Measurements from ENCODE around the gene SH3PXD2B.

Gene SH3PXD2B

GRCh38 chr5:172463031-172463430 is 8.7 kb upstream of the SH3PXD2B start:
- WGBS, result 92% methylated on average over 9 of the region's 9 CpGs
- Histone ChIP-seq H3K27ac (ENCODE audit: low read depth, low read length) (no peak overlapping the region), H3K4me1 (ENCODE audit: insufficient read depth, low read length) (peaks cover 2% of the 10 kb centered on the region; the same call in 1 of the 2 replicates), H3K9ac (ENCODE audit: low read depth, low read length) (no peak overlapping the region), H3K4me3 (ENCODE audit: low read length) (no peak overlapping the region), H3K36me3 (ENCODE audit: insufficient read depth, low read length) (no peaks in the 10 kb centered on the region), H3K9me3 (ENCODE audit: insufficient read depth, low read depth, low read length) (peaks cover 4% of the 10 kb centered on the region; the same call in 1 of the 2 replicates), H3K27me3 (ENCODE audit: insufficient read depth, low read length) (peaks cover 10% of the 10 kb centered on the region; the same call in 1 of the 2 replicates)

DNA sequence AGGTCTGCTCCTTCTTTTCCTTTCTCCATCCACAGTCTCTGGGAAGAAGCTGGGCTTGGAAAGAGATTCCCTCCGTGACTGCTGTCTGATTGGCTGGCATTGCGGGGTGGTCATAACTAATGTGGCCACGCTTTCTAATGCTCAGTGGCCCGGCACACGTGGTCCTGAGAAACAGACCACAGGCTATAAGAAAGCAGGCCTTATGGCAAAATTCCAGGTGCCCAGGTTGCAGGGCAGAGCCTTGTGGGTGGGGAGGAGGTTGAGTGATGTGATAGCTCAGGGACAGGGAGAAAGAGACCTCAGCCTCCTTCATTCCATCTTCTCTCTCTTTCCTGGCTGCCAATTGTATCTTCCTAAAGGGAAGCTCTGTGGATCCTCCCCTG is 5.4 kb upstream of the SH3PXD2B start:
- no peak overlapping the region for H3K9ac ChIP-seq (ENCODE audit: low read depth, low read length)
- peaks cover 4% of the 10 kb centered on the region; the same call in 1 of the 2 replicates for H3K9me3 ChIP-seq (ENCODE audit: insufficient read depth, low read depth, low read length)
- H3K4me1 ChIP-seq (ENCODE audit: insufficient read depth, low read length), result peaks cover 20% of the 10 kb centered on the region
- no peak overlapping the region for H3K4me3 ChIP-seq (ENCODE audit: low read length)
- peaks cover 5% of the 10 kb centered on the region; the same call in 1 of the 2 replicates for H3K27me3 ChIP-seq (ENCODE audit: insufficient read depth, low read length)
- no peak overlapping the region for H3K27ac ChIP-seq (ENCODE audit: low read depth, low read length)
- whole genome bisulfite sequencing, result 95% methylated on average over 5 of the region's 5 CpGs
- H3K36me3 ChIP-seq (ENCODE audit: insufficient read depth, low read length), result no peaks in the 10 kb centered on the region

GRCh38 chr5:172458976-172459782 is 4.9 kb upstream of the SH3PXD2B start:
- Histone ChIP-seq H3K27me3 (ENCODE audit: insufficient read depth, low read length) (peaks cover 5% of the 10 kb centered on the region; the same call in 1 of the 2 replicates), H3K9ac (ENCODE audit: low read depth, low read length) (no peak overlapping the region), H3K27ac (ENCODE audit: low read depth, low read length) (no peak overlapping the region), H3K4me3 (ENCODE audit: low read length) (no peak overlapping the region), H3K9me3 (ENCODE audit: insufficient read depth, low read depth, low read length) (peaks cover 4% of the 10 kb centered on the region; the same call in 1 of the 2 replicates), H3K36me3 (ENCODE audit: insufficient read depth, low read length) (no peaks in the 10 kb centered on the region), H3K4me1 (ENCODE audit: insufficient read depth, low read length) (peaks cover 20% of the 10 kb centered on the region)
- WGBS, result 88% methylated on average over 9 of the region's 9 CpGs

- Histone ChIP-seq H3K4me3 (ENCODE audit: low read length) (no peak overlapping the region), H3K36me3 (ENCODE audit: insufficient read depth, low read length) (0 out of 2 replicates have a peak, but pooled peaks cover 5% of the 10 kb centered on the region), H3K9me3 (ENCODE audit: insufficient read depth, low read depth, low read length) (no peaks in the 10 kb centered on the region), H3K9ac (ENCODE audit: low read depth, low read length) (no peak overlapping the region), H3K27me3 (ENCODE audit: insufficient read depth, low read length) (no peaks in the 10 kb centered on the region), H3K27ac (ENCODE audit: low read depth, low read length) (no peak overlapping the region), H3K4me1 (ENCODE audit: insufficient read depth, low read length) (peaks cover 24% of the 10 kb centered on the region)
- 65% methylated on average over 10 of the region's 10 CpGs for WGBS
Measured at GRCh38 chr5:172456076-172456722, 1.9 kb upstream of the SH3PXD2B start.

DNA sequence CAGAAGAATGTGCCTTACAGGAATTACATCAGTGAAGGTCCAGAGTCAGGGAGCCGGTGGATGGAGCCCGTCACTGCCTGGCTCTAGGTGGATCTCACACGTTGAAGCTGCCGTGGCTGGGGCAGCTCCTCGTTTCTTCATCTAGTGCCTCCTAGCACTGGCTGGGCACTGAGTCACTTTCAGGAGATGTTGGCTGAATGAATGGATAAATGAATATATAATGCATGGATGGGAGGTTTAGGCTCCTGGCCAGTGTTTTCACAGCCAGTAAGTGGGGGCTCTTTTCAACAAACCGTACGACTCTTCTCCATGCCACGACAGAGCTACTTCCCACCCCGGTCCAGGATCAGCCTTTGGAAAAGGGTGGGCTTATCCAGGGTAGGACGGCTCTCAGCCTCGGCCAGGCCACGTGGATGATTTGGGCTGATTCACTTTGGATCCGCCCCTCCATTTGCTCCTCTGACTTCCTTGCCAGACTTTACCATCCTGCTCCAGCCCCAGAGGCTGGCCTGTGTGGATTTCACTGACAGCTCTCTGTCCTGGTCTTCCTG is 1.3 kb upstream of the SH3PXD2B start:
- Histone ChIP-seq H3K27ac (ENCODE audit: low read depth, low read length) (no peak overlapping the region), H3K4me3 (ENCODE audit: low read length) (no peak overlapping the region), H3K36me3 (ENCODE audit: insufficient read depth, low read length) (0 out of 2 replicates have a peak, but pooled peaks cover 5% of the 10 kb centered on the region), H3K27me3 (ENCODE audit: insufficient read depth, low read length) (no peaks in the 10 kb centered on the region), H3K9me3 (ENCODE audit: insufficient read depth, low read depth, low read length) (no peaks in the 10 kb centered on the region), H3K9ac (ENCODE audit: low read depth, low read length) (no peak overlapping the region), H3K4me1 (ENCODE audit: insufficient read depth, low read length) (peaks cover 27% of the 10 kb centered on the region)
- WGBS, result 49% methylated on average over 13 of the region's 13 CpGs

GRCh38 chr5:172455087-172455381 is 709 bp upstream of the SH3PXD2B start:
- Histone ChIP-seq H3K27ac (ENCODE audit: low read depth, low read length) (peak overlapping the region; percentile 62; the same call in 1 of the 2 replicates), H3K4me3 (ENCODE audit: low read length) (peak overlapping the region; percentile 55), H3K4me1 (ENCODE audit: insufficient read depth, low read length) (peaks cover 29% of the 10 kb centered on the region), H3K36me3 (ENCODE audit: insufficient read depth, low read length) (0 out of 2 replicates have a peak, but pooled peaks cover 5% of the 10 kb centered on the region), H3K9me3 (ENCODE audit: insufficient read depth, low read depth, low read length) (no peaks in the 10 kb centered on the region), H3K9ac (ENCODE audit: low read depth, low read length) (peak overlapping the region; percentile 53), H3K27me3 (ENCODE audit: insufficient read depth, low read length) (no peaks in the 10 kb centered on the region)
- 40% methylated on average over 8 of the region's 8 CpGs for WGBS

GRCh38 chr5:172453986-172454357 is 353 bp downstream of the SH3PXD2B start:
- H3K9ac ChIP-seq (ENCODE audit: low read depth, low read length), result peak overlapping the region; percentile 89
- H3K9me3 ChIP-seq (ENCODE audit: insufficient read depth, low read depth, low read length), result no peaks in the 10 kb centered on the region
- peak overlapping the region; percentile 68 for H3K4me3 ChIP-seq (ENCODE audit: low read length)
- peaks cover 6% of the 10 kb centered on the region; the same call in 1 of the 2 replicates for H3K36me3 ChIP-seq (ENCODE audit: insufficient read depth, low read length)
- WGBS, result 1% methylated on average over 35 of the region's 35 CpGs
- H3K4me1 ChIP-seq (ENCODE audit: insufficient read depth, low read length), result peaks cover 29% of the 10 kb centered on the region
- H3K27me3 ChIP-seq (ENCODE audit: insufficient read depth, low read length), result no peaks in the 10 kb centered on the region
- peak overlapping the region; percentile 78 for H3K27ac ChIP-seq (ENCODE audit: low read depth, low read length)

GRCh38 chr5:172453206-172453985 is 929 bp downstream of the SH3PXD2B start:
- H3K9me3 ChIP-seq (ENCODE audit: insufficient read depth, low read depth, low read length), result no peaks in the 10 kb centered on the region
- peak overlapping the region; percentile 68 for H3K4me3 ChIP-seq (ENCODE audit: low read length)
- H3K27me3 ChIP-seq (ENCODE audit: insufficient read depth, low read length), result no peaks in the 10 kb centered on the region
- H3K36me3 ChIP-seq (ENCODE audit: insufficient read depth, low read length), result peaks cover 11% of the 10 kb centered on the region; the same call in 1 of the 2 replicates
- WGBS, result 1% methylated on average over 24 of the region's 24 CpGs
- peak overlapping the region; percentile 73 for H3K27ac ChIP-seq (ENCODE audit: low read depth, low read length)
- H3K9ac ChIP-seq (ENCODE audit: low read depth, low read length), result peak overlapping the region; percentile 89
- H3K4me1 ChIP-seq (ENCODE audit: insufficient read depth, low read length), result peaks cover 29% of the 10 kb centered on the region

DNA sequence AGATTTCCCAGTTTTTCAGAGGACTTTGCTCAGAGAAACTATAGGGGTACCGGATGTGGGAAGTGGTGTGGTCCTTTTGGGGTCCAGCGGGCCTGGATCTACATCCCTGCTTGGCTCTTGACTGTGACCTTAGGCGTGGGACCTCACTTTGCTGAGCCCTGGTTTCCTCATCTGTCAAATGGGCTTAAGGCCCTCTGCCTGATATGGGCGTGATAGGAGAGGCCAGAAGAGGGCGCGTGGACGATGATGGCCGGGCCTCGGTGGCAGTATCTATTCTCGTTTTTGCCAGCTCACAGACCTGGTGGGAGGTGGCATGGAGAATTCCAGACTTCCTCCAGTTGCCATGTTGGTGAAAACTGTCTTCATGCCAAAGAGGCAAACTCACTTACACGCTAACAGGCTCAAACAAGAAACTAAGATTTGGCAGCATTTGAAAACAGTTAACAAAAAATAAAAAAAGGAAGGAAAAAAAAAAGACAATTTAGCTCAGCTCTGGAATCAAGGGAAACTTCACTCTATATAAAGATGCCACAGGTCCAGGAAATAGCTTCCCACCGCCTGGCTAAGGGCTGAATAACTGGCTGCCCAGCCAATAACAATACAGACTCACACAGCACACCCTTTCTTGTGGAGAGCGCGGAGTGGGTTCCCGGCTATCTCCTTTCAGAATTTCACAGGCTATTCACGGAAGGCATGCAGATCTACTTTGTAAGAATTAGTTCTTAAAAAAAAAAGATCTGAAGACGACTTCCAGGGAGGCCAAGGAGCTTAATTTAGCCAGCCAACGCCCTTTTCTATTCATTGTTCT is 1.7 kb downstream of the SH3PXD2B start:
- Histone ChIP-seq H3K27ac (ENCODE audit: low read depth, low read length) (peak overlapping the region; percentile 11; the same call in 1 of the 2 replicates), H3K4me3 (ENCODE audit: low read length) (peak overlapping the region; percentile 68), H3K4me1 (ENCODE audit: insufficient read depth, low read length) (peaks cover 29% of the 10 kb centered on the region), H3K36me3 (ENCODE audit: insufficient read depth, low read length) (peaks cover 12% of the 10 kb centered on the region; the same call in 1 of the 2 replicates), H3K9ac (ENCODE audit: low read depth, low read length) (peak overlapping the region; percentile 89), H3K9me3 (ENCODE audit: insufficient read depth, low read depth, low read length) (no peaks in the 10 kb centered on the region), H3K27me3 (ENCODE audit: insufficient read depth, low read length) (no peaks in the 10 kb centered on the region)
- WGBS, result 42% methylated on average over 17 of the region's 18 CpGs

DNA sequence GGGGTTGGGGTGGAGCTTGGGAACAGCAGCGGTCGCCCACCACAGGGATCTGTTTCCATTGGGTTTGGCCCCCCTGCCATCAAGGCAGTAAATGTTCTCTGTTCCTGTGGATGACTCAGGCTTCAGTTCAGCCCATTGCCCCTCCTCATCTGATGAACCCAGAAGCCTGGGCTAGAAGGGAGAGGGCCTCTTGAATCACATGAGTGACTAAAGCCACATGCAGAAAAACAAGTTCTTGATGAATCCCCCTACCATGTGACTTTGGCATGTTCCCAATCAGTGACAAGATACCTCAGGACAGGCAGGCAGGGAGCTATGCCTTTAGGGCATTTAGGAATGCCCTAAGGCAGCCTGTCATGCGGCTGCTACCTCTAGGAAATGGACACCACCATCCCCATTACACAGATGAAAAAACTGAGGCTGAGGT is 2.5 kb downstream of the SH3PXD2B start:
- 89% methylated on average over 3 of the region's 3 CpGs for WGBS
- H3K36me3 ChIP-seq (ENCODE audit: insufficient read depth, low read length), result peaks cover 12% of the 10 kb centered on the region; the same call in 1 of the 2 replicates
- H3K4me1 ChIP-seq (ENCODE audit: insufficient read depth, low read length), result peaks cover 36% of the 10 kb centered on the region
- H3K9ac ChIP-seq (ENCODE audit: low read depth, low read length), result no peak overlapping the region
- no peaks in the 10 kb centered on the region for H3K9me3 ChIP-seq (ENCODE audit: insufficient read depth, low read depth, low read length)
- H3K4me3 ChIP-seq (ENCODE audit: low read length), result no peak overlapping the region
- no peaks in the 10 kb centered on the region for H3K27me3 ChIP-seq (ENCODE audit: insufficient read depth, low read length)
- no peak overlapping the region for H3K27ac ChIP-seq (ENCODE audit: low read depth, low read length)
